ENCODE measurements around the gene IL4I1. TPM values are rescaled to one million over a fixed set of nuclear protein-coding genes. Genes with fewer than 3 reads are reported as not detected.

IL4I1 gene
- polyA plus RNA-seq, 3 donors = 5.6 to 7.6 (median 7.0) TPM

DNA sequence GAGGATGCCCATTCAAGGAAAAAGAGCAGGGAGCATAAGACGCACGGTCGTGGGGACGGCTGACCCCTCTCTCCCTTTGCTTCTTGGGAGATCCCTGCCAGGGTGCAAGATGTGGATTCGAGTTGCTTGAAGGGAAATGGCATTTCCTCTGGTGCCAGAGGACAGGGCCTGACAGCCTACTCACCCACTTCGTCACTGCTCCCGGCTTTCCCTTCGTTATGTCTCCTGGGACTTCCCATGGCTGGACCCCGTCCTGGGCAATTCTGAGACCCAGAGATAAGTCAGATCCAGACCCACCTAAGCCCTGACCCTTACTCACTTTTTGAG lies 18.0 kb downstream of the IL4I1 start:
- H3K4me1 Mint-ChIP-seq = peaks cover 25% of the 10 kb centered on the region
- H3K79me2 ChIP-seq (ENCODE audit: insufficient read depth, low read length) = peaks cover 36% of the 10 kb centered on the region
- peak overlapping the region; percentile 89 for H3K9ac ChIP-seq (ENCODE audit: insufficient read depth, low read length, poor library complexity, severe bottlenecking)
- no peak for DNase-seq
- peaks cover 38 to 44% of the 10 kb centered on the region in 2 donors for H3K36me3 ChIP-seq (replicated peaks in 1 of 2; ENCODE audit: control insufficient read depth in 1 of 2, insufficient read depth in 2 of 2, low read length in 2 of 2)
- H3K9me3 Mint-ChIP-seq = peaks cover 0 to 3% (median 0%) of the 10 kb centered on the region in 7 donors
- peaks cover 41% of the 10 kb centered on the region for H4K20me1 ChIP-seq (ENCODE audit: insufficient read depth, low read length)
- intact Hi-C loops (cut with micrococcal nuclease) = loop anchor here in 1 of 2 donors (5.0 kb wide), 1 partner anchor 201 kb away; the partner anchor contains the start of gene PRMT1
- H3K4me3 ChIP-seq (replicated peaks in 1 of 3; ENCODE audit: low read depth in 2 of 3, low read length in 3 of 3) = peak overlapping the region in 1 of 3 experiments; percentile 94
- peaks cover 25 to 28% of the 10 kb centered on the region in 2 donors for H3K4me1 ChIP-seq (ENCODE audit: control insufficient read depth in 1 of 2, insufficient read depth in 2 of 2, low read length in 2 of 2)
- H3K9me3 ChIP-seq (replicated peaks in 1 of 2; ENCODE audit: control insufficient read depth in 1 of 2, insufficient read depth in 1 of 2, low read length in 2 of 2) = no peaks in the 10 kb centered on the region
- H3K27ac Mint-ChIP-seq = peak overlapping the region in 3 of 7 donors; percentile 21 to 75 (median 40)
- peaks cover 53 to 56% of the 10 kb centered on the region in 2 donors for H3K36me3 Mint-ChIP-seq
- 90% methylated on average over 5 of the region's 9 CpGs for WGBS (ENCODE audit: insufficient coverage)
- peak overlapping the region in 1 of 2 donors; percentile 95 for H3K27ac ChIP-seq (ENCODE audit: low read depth in 1 of 2, low read length in 2 of 2)
- H2AFZ ChIP-seq (ENCODE audit: insufficient read depth, low read depth, low read length, poor library complexity, severe bottlenecking) = no peak overlapping the region
- TF ChIP-seq, protein P1, sequence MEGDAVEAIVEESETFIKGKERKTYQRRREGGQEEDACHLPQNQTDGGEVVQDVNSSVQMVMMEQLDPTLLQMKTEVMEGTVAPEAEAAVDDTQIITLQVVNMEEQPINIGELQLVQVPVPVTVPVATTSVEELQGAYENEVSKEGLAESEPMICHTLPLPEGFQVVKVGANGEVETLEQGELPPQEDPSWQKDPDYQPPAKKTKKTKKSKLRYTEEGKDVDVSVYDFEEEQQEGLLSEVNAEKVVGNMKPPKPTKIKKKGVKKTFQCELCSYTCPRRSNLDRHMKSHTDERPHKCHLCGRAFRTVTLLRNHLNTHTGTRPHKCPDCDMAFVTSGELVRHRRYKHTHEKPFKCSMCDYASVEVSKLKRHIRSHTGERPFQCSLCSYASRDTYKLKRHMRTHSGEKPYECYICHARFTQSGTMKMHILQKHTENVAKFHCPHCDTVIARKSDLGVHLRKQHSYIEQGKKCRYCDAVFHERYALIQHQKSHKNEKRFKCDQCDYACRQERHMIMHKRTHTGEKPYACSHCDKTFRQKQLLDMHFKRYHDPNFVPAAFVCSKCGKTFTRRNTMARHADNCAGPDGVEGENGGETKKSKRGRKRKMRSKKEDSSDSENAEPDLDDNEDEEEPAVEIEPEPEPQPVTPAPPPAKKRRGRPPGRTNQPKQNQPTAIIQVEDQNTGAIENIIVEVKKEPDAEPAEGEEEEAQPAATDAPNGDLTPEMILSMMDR (IDR thresholded peaks at IDR 0.05) = no peak
- H3K4me2 ChIP-seq (replicated peaks; ENCODE audit: extremely low read depth, low read length, poor library complexity, severe bottlenecking) = peak overlapping the region; percentile 98
- H3K4me3 Mint-ChIP-seq = no peak overlapping the region
- H3K27me3 ChIP-seq (ENCODE audit: control insufficient read depth in 2 of 2, insufficient read depth in 2 of 2, low read length in 2 of 2) = no peaks in the 10 kb centered on the region
- peaks cover 0 to 4% (median 0%) of the 10 kb centered on the region in 3 donors for H3K27me3 Mint-ChIP-seq (ENCODE audit: low read depth in 3 of 3)

GRCh38 chr19:49877879-49878743 lies 18.6 kb downstream of the IL4I1 start:
- peaks cover 47 to 56% of the 10 kb centered on the region in 2 donors for H3K36me3 Mint-ChIP-seq
- TF ChIP-seq, protein P1 (IDR thresholded peaks at IDR 0.05) = no peak
- intact Hi-C loops (cut with micrococcal nuclease) = loop anchor here (2.0 to 5.0 kb wide), 5 partner anchors 51 to 237 kb away; partner anchors contain the start of genes ATF5 (in 1 of the 2), FUZ (in 1 of the 2), NUP62 (in 1 of the 2) and PRMT1 (in 1 of the 2)
- H3K79me2 ChIP-seq (ENCODE audit: insufficient read depth, low read length) = peaks cover 37% of the 10 kb centered on the region
- peak overlapping the region; percentile 90 to 95 for H3K27ac ChIP-seq (ENCODE audit: low read depth in 1 of 2, low read length in 2 of 2)
- no peaks in the 10 kb centered on the region for H3K27me3 ChIP-seq (ENCODE audit: control insufficient read depth in 2 of 2, insufficient read depth in 2 of 2, low read length in 2 of 2)
- peaks cover 39% of the 10 kb centered on the region for H4K20me1 ChIP-seq (ENCODE audit: insufficient read depth, low read length)
- peaks cover 32 to 38% of the 10 kb centered on the region in 2 donors for H3K36me3 ChIP-seq (replicated peaks in 1 of 2; ENCODE audit: control insufficient read depth in 1 of 2, insufficient read depth in 2 of 2, low read length in 2 of 2)
- H3K27me3 Mint-ChIP-seq (ENCODE audit: low read depth in 3 of 3) = peaks cover 0 to 2% (median 0%) of the 10 kb centered on the region in 3 donors
- no peak overlapping the region for H3K27ac Mint-ChIP-seq
- peaks cover 0 to 3% (median 0%) of the 10 kb centered on the region in 7 donors for H3K9me3 Mint-ChIP-seq
- peak overlapping the region; percentile 87 for H2AFZ ChIP-seq (ENCODE audit: insufficient read depth, low read depth, low read length, poor library complexity, severe bottlenecking)
- peaks cover 25 to 28% of the 10 kb centered on the region in 2 donors for H3K4me1 ChIP-seq (ENCODE audit: control insufficient read depth in 1 of 2, insufficient read depth in 2 of 2, low read length in 2 of 2)
- 5% methylated on average over 31 of the region's 41 CpGs for WGBS (ENCODE audit: insufficient coverage)
- H3K4me1 Mint-ChIP-seq = peaks cover 25% of the 10 kb centered on the region
- no peak overlapping the region for H3K4me3 Mint-ChIP-seq
- peak overlapping the region; percentile 98 for H3K4me2 ChIP-seq (replicated peaks; ENCODE audit: extremely low read depth, low read length, poor library complexity, severe bottlenecking)
- H3K9me3 ChIP-seq (replicated peaks in 1 of 2; ENCODE audit: control insufficient read depth in 1 of 2, insufficient read depth in 1 of 2, low read length in 2 of 2) = no peaks in the 10 kb centered on the region
- H3K4me3 ChIP-seq (replicated peaks in 1 of 3; ENCODE audit: low read depth in 2 of 3, low read length in 3 of 3) = peak overlapping the region; percentile 60 to 94 (median 88)
- peak; percentile 95 to 98 (median 97) for DNase-seq
- H3K9ac ChIP-seq (ENCODE audit: insufficient read depth, low read length, poor library complexity, severe bottlenecking) = peak overlapping the region; percentile 89
